Glutamatergic neuron (in vitro differentiated cells): ENCODE data around the gene TOPAZ1. TPM values are rescaled to one million over a fixed set of nuclear protein-coding genes. Genes with fewer than 3 reads are reported as not detected.

Experiments used
- DNase-seq: peaks from one replicate; pipeline ENCODE4 v3.0.0; 2022
- H3K27ac Mint-ChIP-seq: one replicate; pipeline ENCODE4 v1.8.0; 2020; ENCODE audit warnings: mild to moderate bottlenecking, mixed read lengths, inconsistent platforms; ENCODE audit not compliant: unreplicated experiment
- H3K27me3 Mint-ChIP-seq: one replicate; pipeline ENCODE4 v1.8.0; 2020; ENCODE audit warnings: mild to moderate bottlenecking, moderate library complexity, mixed read lengths, inconsistent platforms; ENCODE audit not compliant: unreplicated experiment
- H3K36me3 Mint-ChIP-seq: one replicate; pipeline ENCODE4 v1.8.0; 2020; ENCODE audit warnings: mild to moderate bottlenecking, mixed read lengths, inconsistent platforms; ENCODE audit not compliant: unreplicated experiment
- H3K4me1 Mint-ChIP-seq: one replicate; pipeline ENCODE4 v1.8.0; 2020; ENCODE audit warnings: mild to moderate bottlenecking, low read depth, mixed read lengths, inconsistent platforms; ENCODE audit not compliant: unreplicated experiment
- H3K4me3 Mint-ChIP-seq: one replicate; pipeline ENCODE4 v1.8.0; 2020; ENCODE audit warnings: mild to moderate bottlenecking, mixed read lengths, inconsistent platforms; ENCODE audit not compliant: unreplicated experiment
- H3K9me3 Mint-ChIP-seq: one replicate; pipeline ENCODE4 v1.8.0; 2020; ENCODE audit warnings: mild to moderate bottlenecking, moderate library complexity, mixed read lengths, inconsistent platforms; ENCODE audit not compliant: unreplicated experiment
- total RNA-seq: library from RNA; stranded (reverse); fragmentation: NEBNext Ultra II Directional; extraction: Animal tissue kit (Norgen Biotek cat#: 25700); gene quantifications from one replicate; pipeline ENCODE4 v1.2.1, GENCODE V29; 2021; ENCODE audit not compliant: unreplicated experiment
- TF ChIP-seq, protein P1 (sequence below): fragments of 200-600 bp; sonication (generic); IDR thresholded peaks from one replicate; pipeline ENCODE4 v1.5.0; 2021; ENCODE audit not compliant: partially characterized antibody, unreplicated experiment

Gene TOPAZ1
- total RNA-seq, 1 donor from 2014 or later, result not detected

DNA sequence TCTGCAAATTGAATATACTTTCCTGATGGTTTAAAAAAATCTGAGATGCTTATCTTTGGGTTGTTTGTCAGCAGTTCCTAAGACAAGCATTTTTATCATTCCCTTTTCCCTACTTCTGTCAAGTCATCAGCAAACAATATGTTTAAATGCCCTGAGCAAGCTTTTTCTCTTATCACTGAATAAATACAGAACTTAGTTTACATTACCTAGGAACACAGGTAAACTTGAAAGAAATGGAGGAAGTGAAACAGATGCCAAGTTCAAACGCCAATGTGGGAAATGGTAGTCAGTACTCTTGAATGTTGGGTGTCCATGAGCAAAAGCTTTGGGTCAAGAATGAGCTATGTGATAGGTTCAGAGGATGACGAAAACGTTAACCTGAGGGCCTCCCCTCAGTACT is 79.6 kb downstream of the TOPAZ1 start:
- no peak overlapping the region for H3K27ac Mint-ChIP-seq
- DNase-seq, result no peak
- H3K4me1 Mint-ChIP-seq, result no peaks in the 10 kb centered on the region
- H3K4me3 Mint-ChIP-seq, result no peak overlapping the region
- H3K9me3 Mint-ChIP-seq, result no peaks in the 10 kb centered on the region
- TF ChIP-seq, protein P1, sequence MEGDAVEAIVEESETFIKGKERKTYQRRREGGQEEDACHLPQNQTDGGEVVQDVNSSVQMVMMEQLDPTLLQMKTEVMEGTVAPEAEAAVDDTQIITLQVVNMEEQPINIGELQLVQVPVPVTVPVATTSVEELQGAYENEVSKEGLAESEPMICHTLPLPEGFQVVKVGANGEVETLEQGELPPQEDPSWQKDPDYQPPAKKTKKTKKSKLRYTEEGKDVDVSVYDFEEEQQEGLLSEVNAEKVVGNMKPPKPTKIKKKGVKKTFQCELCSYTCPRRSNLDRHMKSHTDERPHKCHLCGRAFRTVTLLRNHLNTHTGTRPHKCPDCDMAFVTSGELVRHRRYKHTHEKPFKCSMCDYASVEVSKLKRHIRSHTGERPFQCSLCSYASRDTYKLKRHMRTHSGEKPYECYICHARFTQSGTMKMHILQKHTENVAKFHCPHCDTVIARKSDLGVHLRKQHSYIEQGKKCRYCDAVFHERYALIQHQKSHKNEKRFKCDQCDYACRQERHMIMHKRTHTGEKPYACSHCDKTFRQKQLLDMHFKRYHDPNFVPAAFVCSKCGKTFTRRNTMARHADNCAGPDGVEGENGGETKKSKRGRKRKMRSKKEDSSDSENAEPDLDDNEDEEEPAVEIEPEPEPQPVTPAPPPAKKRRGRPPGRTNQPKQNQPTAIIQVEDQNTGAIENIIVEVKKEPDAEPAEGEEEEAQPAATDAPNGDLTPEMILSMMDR, result no peak
- no peaks in the 10 kb centered on the region for H3K36me3 Mint-ChIP-seq
- H3K27me3 Mint-ChIP-seq, result peaks cover 2% of the 10 kb centered on the region

DNA sequence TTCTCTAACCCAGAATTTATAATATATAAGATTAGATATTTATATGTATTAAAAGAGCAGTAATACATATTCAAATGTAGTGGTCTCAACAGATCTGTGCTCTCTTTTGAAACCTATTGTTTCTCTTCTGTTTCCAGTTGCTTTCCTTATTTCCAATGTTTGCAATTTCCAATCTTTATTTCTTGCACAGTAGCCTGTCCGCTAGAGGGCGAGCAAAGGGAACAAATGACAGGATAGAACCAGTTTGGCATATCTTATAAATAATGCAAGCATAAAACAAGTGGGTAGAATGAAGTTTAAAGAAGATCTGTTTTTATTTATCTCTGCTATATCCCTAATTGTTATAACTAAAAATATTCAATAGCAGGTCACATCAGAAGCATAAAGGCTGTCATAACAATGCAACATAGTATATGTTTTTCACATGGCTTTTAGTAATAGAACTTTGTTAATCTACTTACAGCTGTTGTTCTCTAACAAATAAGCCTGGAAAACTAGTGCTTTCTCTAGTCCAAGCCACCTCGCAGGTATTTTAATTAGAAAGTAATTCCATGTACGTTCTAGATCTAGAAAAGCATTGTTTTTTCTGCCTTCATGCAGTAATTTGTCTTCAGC is 81.8 kb downstream of the TOPAZ1 start:
- Mint-ChIP-seq H3K4me3 (no peak overlapping the region), H3K4me1 (no peaks in the 10 kb centered on the region), H3K27ac (no peak overlapping the region), H3K9me3 (no peaks in the 10 kb centered on the region), H3K36me3 (no peaks in the 10 kb centered on the region), H3K27me3 (peaks cover 2% of the 10 kb centered on the region)
- TF ChIP-seq, protein P1, result peak; percentile 84
- peak; percentile 72 for DNase-seq

DNA sequence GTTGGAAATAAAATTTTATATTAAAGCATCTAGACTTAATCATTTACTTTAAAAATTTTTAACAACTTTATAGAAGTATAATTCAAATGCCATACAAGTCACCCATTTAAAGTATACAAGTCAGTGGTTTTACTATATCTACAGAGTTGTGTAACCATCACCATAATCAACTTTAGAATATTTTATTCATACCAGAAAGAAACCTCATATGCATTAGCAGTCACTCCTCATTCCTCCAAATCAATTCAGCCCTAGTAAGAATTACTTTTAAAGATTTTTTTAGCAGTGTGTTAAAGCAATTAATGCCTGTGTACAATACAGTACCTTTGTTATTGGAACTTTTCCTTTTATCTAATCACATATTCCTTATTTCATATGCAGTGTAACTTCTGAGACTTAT is 82.9 kb downstream of the TOPAZ1 start:
- Mint-ChIP-seq H3K9me3 (no peaks in the 10 kb centered on the region), H3K27me3 (no peaks in the 10 kb centered on the region), H3K4me1 (no peaks in the 10 kb centered on the region), H3K36me3 (no peaks in the 10 kb centered on the region), H3K4me3 (no peak overlapping the region), H3K27ac (no peak overlapping the region)
- TF ChIP-seq, protein P1, result no peak
- no peak for DNase-seq

DNA sequence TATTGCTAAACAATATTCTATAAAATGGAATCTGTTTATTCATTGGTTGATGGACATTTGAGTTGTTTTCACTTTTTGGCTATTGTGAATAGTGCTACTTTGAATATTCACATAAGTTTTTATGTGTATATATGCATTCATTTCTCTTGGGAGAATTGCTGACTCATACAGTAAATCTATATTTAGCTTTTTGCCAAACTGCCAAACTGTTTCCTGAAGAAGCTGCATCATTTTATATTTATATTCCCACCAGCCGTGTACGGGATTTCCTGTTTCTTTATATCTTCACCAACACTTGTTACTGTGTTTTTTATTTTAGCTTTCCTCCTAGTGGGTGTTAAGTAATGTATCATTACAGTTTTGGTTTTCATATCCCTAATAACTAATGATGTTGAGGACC is 84.3 kb downstream of the TOPAZ1 start:
- H3K4me3 Mint-ChIP-seq, result no peak overlapping the region
- H3K36me3 Mint-ChIP-seq, result no peaks in the 10 kb centered on the region
- no peaks in the 10 kb centered on the region for H3K9me3 Mint-ChIP-seq
- H3K4me1 Mint-ChIP-seq, result no peaks in the 10 kb centered on the region
- TF ChIP-seq, protein P1, result no peak
- H3K27me3 Mint-ChIP-seq, result no peaks in the 10 kb centered on the region
- no peak for DNase-seq
- H3K27ac Mint-ChIP-seq, result no peak overlapping the region

DNA sequence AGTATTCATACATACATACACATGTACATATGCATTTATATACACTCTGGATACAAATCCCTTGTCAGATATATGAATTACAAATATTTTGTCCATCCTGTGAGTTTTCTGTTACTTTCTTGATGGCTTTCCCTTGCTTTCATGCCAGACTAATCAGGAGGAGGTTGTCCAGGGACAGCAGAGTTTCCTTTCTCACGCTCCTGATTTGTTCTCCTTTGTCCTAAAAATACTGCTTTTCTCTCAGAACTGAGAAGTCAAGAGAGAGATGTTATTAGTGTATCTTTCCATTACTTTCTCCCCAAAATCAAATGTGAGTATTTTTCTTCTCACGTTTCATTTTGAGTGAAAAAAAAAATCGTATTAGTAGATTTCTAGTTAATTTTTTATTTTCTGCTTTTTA is 84.8 kb downstream of the TOPAZ1 start:
- Mint-ChIP-seq H3K9me3 (no peaks in the 10 kb centered on the region), H3K27me3 (no peaks in the 10 kb centered on the region), H3K27ac (no peak overlapping the region), H3K4me3 (no peak overlapping the region), H3K4me1 (no peaks in the 10 kb centered on the region), H3K36me3 (no peaks in the 10 kb centered on the region)
- no peak for DNase-seq
- TF ChIP-seq, protein P1, result no peak
